Epithelial cell of prostate (primary cell): ENCODE data around the gene CKAP5.
A peak's percentile ranks its signal among the peaks of the same experiment; 100 is the strongest.

ENCODE experiments used
- DNase-seq: peaks from one replicate; pipeline ENCODE4 v3.0.0-alpha.2; 2011; ENCODE audit warnings: low read depth, low spot score
- H3K27ac ChIP-seq: fragments of 450-650 bp; 2 replicates; pipeline ENCODE4 v1.5.1; 2017; ENCODE audit warnings: mild to moderate bottlenecking

Gene CKAP5

DNA sequence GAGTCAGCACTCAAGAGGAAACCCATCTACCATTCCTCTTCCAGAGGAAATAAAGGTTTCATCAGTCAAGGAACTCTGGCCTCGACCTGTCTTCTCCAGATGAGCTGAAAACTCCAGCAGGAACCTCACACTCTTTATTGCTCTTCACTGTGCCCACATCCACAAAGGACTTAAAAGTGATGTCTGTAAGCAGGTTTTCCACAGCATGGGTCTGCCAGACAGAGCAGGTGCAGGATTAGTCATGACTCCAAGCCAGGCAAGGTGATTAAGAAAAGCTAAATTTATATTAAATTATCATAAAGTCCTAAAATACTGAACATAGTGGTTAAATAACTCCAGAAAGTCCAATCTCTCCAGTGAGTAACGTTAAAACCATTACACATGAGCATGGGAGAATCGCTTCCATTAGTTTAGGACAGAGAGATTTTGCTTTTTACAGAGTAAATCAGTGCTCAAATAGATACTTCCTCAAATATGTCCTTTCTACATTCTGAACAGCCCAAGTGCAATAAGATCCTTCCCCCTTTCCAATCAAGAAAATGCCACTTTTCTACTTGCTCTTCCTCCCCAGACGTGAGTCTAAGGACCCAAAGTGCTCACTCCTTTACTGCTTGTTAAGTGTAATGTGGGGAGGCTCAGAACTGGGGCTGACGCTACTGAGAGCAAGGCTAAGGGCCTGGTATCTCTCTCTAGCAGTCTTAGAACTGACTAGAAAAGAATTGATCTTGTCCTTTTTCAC, 10.7 kb upstream of the CKAP5 start:
- no peak for DNase-seq
- no peak overlapping the region for H3K27ac ChIP-seq

DNA sequence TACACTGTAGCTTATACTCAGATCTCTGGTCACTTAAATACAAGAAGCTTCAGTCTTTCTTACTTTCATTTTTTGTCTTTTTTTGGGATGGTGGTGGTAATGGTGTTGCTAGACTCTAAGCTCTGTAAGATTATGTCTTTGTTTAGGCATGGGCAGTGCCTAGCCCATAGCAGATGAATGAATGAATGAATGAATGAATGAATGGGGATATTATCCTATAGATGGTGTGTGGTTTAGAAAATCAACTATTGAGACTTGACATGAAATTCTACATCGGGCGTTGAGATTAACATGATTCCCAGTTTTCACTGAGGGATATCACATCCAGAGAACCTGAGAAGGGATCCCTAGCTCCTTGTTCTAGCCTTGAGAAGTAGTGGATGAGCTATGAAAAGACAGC, 9.8 kb upstream of the CKAP5 start:
- H3K27ac ChIP-seq = no peak overlapping the region
- DNase-seq = no peak

DNA sequence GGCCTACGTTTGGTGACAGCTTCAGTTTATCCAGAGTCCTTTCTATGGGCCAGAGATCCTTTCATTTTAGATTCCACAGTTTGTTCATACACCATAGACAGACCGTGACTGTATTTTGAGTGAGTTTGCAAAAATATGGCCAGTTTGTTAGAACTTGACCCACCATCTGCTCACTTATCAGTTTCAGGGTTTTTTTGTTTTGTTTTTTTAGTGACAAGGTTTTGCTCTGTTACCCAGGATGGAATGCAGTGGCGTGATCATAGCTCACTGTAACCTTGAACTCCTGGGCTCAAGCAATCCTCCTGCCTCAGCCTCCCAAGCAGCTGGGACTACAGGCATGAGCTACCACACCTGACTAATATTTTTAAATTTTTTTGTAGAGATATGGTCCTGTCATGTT, 9.1 kb upstream of the CKAP5 start:
- no peak for DNase-seq

DNA sequence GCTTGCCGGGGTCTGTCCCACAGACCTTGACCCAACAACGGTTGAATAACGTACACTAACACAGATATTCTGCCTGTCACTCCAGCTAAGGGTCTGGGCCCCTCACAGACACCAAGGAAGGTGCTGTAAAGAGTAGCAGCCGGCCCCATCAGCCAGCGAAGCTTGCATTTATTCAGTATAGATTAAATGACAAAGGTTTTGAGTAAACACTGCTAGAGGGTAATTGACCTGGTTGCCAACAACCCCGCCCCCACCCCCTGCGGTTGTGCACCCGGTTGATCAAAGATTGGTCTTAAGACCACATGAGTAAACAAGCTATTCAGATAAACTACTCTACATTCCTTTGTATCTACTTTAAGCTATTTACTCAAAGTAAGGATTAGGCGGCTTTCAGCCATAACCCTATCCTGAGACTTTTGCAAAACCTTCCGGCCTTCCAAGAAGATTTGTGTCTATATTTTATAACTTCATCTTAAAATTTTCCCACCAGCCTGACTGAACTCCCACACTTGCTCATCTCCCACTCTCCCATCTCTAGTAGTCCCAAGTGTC, 4.8 kb upstream of the CKAP5 start:
- no peak for DNase-seq

More for the DNA sequence above, 9.1 kb upstream of the CKAP5 start:
- H3K27ac ChIP-seq = no peak overlapping the region

DNA sequence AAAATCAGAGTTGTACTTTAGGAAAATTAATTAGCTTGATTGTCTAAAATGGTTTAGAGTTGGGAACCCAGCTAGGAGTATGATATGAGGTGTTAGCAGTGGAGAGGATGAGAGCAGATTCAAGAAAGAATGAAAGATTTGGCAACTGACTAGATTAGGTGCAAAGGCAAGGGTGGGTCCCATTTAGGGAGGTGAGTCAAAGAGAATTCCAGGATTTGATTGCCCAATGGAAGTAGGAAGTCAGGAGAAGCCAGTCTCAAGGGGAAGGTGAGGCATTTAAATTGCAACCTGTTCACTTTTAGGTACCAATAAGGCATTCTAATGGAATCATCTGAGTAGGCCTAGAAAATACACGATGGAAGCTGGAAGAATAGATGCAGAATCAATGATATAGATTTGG, 3.6 kb upstream of the CKAP5 start:
- DNase-seq = no peak
- no peak overlapping the region for H3K27ac ChIP-seq

More for the DNA sequence above, 4.8 kb upstream of the CKAP5 start:
- H3K27ac ChIP-seq = no peak overlapping the region

DNA sequence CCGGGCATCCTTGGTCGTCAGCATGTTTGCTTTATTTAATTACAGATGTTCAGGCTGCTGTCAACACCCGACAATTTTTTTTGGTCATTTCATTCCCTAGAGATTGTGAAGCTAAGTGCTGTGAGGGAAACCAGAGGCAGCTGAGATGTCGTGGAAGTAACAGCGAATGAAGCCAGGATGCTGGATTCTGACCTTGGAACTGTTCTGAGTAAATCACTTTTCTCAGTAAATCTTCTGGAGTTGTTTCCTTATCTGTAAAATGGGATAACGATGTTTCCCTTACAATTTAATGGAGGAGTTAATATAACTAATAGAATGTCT, 390 bp upstream of the CKAP5 start:
- no peak overlapping the region for H3K27ac ChIP-seq
- DNase-seq = no peak

DNA sequence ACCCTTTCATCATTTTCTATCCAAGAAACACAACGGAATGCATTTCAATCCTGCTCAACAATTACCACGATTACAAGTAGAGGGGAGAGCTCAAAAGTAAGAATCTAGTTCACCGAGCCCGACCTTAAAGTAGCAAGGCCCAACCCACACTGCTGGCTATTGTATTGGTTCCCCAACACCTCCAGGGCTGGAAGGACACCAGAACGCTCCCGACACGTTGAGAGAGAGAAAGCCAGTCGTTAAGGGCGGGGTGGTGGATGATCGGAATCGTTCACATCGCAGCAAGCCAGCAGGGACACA, 690 bp downstream of the CKAP5 start:
- DNase-seq = no peak
- peak overlapping the region; percentile 65 for H3K27ac ChIP-seq

DNA sequence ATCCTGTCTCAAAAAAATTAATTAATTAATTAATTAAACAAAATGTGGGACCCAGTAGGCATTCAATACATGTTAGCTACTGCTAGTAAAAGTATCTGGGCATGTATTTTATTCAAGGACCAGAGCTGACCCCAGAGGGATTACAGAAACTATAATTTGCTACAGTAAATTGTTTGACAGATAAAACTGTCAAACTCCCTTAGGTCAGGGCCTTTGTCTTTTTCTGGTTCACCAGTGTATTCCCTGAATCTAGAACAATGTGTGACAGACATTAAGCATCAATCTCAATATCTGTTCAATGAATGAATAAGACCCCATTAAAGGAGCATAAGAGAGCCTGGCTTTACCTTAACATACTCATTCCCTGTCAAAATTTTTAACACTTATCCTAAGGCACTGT, 6.0 kb downstream of the CKAP5 start:
- no peak overlapping the region for H3K27ac ChIP-seq
- no peak for DNase-seq

DNA sequence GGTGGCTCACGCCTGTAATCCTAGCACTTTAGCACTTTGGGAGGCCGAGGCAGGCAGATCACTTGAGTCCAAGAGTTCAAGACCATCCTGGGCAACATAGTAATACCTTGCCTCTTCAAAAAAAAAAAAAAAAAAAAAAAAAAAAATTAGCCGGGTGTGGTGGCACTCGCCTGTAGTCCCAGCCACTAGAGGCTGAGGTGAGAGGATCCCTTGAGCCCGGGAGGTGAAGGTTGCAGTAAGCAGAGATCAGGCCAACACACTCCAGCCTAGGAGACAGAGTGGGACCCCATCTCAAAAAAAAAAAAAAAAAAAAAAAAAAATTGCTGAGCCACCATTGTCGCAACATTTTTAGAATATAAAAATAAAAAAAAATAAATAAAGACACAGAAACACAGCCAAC, 7.6 kb downstream of the CKAP5 start:
- no peak for DNase-seq
- H3K27ac ChIP-seq = no peak overlapping the region

DNA sequence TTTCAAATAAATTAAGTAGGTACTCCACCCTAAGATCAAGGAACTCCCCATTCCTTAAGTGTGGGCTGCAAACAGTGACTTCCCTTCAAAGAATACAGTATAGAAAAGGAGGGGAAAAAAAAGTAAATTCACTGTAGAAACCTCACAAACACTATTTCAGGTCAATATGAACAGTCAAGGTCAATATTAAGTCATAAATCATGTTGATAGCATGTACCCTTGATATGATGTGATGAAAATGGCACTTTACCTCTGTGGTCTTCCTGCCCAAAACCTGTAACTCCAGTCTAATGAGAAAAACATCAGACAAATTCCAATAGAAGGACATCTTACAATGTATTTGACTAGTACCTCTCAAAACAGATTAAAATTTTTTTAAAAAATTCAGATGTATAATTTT, 8.2 kb downstream of the CKAP5 start:
- DNase-seq = no peak
- no peak overlapping the region for H3K27ac ChIP-seq

DNA sequence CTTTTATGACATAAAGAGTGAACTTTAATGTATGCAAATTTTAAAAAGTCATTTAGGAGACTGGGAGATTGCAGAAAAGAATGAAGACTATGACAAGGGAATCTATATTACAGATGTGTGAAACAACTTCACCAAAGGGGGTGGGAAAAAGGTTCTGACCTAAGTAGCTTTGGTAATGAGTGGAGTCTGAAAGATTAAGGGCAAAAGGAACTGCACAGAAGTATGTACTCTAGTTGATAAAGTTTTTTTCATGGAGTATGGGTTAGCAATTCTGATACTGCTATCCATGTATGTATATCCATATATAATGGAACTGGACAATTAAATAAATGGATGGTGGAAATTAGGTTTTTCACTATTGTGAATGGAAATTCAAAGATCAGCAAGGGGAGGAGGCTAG, 9.2 kb downstream of the CKAP5 start:
- no peak for DNase-seq
- no peak overlapping the region for H3K27ac ChIP-seq

DNA sequence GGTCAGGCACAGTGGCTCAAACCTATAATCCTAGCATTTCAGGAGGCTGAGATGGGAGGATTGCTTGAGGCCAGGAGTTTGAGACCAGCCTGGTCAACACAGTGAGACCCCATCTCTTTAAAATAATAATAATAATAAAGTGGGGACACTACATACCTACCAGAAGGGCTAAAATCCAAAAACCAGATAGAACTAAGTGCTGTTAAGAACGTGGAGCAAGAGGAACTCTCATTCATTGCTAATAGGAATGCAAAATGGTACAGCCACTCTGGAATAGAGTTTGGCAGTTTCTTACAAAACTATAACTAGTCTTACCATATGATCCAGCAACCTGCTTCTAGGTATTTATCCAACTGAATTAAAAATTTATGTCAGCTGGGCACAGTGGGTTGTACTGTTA, 9.6 kb downstream of the CKAP5 start:
- no peak overlapping the region for H3K27ac ChIP-seq
- no peak for DNase-seq

DNA sequence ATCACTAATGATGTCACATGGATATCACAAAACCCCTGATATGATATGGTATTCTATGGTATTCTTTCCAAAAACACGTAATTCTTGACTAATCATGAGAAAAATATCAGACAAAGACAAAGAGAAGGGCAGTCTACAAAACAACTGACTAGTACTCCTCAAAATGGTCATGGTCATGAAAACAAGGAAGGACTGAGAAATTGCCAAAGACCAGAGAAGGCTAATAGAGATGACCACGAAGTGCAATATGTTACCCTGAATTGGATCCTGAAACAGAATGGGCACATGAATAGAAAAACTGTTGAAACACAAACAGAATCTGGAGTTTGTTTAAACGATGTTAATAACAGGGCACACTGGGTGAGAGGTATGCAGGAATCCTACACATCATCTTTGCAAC, 10.2 kb downstream of the CKAP5 start:
- no peak for DNase-seq
- H3K27ac ChIP-seq = no peak overlapping the region

DNA sequence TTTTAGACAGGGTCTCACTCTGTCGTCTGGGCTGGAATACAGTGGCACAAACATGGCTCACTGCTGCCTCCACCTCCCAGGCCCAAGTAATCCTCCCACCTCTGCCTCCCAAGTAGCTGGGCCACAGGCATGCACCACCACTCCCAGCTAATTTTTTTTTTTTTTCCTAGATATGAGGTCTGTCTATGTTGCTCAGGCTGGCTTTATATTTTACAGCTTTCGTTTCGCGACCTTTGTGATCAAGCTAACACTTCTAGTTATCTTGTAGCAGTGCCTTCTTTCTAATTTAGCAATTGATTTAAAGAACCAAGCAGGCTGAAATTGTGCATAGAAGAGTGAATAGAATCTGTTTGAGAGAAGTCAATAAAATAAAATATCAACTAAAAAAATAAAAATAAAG, 11.3 kb downstream of the CKAP5 start:
- no peak overlapping the region for H3K27ac ChIP-seq
- DNase-seq = no peak

DNA sequence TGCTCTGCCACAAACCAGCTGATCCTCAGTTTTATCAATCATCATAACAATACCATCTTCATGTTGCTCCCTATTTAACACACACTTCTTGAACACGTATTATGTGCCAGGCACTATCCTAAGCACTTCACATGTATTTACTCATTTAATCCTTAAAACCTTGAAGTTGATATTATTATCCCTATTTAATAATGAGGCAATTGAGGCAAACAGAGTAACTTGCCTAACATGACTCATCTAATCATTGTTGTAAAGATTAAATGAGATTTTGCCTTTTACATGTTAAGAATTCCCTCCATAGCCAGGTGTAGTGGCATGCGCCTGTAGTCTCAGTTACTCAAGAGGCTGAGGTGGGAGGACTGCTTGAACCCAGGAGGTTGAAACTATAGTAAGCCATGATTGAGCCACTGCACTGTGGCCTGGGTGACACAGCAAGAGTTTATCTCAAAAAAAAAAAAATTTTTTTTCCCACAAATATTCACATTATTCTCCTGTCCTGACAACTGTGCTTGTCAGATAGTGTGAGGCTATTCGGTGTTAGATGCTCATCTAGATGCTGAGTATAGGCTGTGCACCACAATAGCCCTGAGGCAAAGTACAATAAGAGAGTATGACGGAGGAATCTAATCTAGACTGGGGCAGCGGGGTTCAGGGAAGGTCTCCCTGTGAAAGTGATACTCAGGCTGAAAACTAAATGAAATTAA, 13.4 kb downstream of the CKAP5 start:
- DNase-seq = no peak
- H3K27ac ChIP-seq = no peak overlapping the region

DNA sequence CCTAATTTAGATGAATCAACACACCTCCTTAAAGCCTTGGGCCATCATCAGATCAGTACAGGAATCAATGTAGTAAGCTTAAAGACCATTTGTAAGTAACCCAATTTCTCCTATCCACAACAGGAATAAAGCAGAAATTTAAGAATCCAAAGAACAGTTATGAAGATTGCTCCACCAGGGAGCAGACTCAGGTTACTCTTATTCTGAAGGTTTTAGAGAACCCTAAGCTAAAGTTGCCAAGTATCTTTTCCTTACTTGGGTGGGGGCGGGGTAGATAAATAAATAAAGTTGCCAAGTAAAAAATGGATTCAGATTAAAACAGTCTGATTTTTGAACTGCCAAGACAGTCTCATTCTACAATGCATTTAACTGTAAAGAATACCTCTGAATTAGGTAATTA, 18.1 kb downstream of the CKAP5 start:
- DNase-seq = no peak
- peak overlapping the region; percentile 54 for H3K27ac ChIP-seq

DNA sequence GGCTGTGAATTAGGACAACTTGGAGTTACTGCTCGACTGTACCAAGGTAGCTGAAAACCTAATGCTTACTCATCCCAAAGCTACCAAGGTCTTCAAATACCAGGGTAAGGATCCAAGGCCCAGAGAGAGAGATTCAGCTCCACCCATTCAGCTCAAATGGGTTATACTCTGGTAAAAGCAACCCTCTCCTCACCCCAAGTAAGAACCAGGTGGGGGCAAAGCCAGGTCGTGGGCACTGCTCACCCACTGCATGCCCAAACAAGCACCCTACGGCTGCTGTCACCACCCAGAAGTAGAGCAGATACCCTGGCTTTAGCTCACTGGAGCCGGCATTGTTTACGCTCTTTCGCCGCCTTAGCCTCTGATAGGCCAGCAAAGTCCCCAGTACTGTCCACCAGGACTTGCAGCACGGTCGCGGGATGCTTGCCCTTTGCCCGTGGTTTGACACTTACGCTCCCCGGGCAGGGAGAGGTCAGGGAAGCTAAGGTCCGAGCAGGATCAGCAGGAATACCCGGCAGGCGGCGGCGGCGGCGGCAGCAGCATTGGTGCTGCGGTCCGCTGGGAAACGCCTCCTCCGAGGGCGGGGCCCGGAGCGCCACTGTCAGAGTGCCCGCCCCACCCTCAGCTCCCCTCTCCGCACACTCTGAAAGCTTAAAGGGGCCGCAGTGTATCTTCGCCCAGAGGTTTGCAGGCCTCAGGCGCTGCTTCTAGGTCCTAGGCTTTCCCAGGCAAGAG, 19.6 kb downstream of the CKAP5 start:
- no peak for DNase-seq
- peak overlapping the region; percentile 54 for H3K27ac ChIP-seq

DNA sequence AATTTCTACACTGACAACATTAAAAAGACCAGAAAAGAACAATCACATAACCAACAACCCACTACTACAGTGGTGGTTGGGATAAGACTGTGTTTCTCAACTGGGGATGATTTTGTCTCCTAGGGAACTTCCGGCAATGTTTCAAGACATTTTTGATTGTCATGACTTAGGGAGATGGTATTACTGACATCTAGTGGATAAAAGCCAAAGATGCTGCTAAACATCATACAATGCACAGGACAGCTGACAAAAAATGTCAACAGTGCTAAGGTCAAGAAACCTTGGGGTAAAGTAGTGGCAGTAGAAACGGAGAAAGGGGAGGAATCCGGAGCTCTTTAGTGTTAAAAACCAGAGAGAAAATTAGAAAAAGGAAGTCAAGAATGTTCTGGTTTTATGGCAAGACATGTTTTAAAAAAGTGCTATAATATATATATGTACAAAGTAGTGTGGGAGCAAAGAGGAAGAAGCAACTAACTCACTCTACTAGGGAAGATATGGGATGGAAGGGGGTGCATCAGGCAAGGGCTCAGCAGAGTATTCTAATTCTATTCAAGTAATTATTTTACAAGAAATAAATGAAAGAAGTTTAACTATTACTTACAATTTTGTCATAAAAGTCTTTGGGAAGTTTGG, 37.2 kb downstream of the CKAP5 start:
- no peak for DNase-seq
- no peak overlapping the region for H3K27ac ChIP-seq

DNA sequence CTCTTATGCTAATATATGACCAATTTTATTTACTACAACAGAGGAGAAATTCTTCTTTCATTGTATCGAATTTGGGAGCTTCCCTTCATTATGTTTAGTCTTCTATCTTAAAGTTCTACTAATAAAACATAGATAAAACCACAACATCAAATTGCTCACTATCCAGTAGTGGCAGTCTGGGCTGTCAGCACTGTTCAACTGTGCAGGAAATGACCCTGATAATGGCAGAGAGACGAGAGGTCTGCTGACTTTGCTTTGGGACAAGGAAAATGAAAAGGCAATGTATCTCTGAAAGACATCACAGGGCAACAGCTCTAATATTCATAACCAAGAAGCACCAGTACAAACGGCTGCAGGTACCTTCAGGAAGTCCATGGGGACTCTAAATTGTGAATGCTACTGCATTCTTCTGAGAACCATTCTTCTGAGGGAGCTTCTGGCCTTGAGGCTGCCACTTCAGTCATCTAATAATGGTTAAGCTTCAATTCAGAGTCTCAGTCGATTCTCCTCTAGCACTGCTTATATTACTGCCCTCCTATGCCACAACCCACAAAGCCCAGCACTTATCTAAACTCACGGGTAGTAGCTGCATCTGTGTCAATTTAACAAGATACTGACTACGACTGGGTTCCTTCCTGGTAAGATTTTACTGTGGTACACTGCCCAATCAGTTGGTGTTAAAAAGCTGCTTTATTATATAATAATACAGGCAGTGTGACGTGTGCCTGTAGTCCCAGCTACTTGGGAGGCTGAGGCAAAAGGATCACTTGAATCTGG, 44.2 kb downstream of the CKAP5 start:
- DNase-seq = no peak
- no peak overlapping the region for H3K27ac ChIP-seq

DNA sequence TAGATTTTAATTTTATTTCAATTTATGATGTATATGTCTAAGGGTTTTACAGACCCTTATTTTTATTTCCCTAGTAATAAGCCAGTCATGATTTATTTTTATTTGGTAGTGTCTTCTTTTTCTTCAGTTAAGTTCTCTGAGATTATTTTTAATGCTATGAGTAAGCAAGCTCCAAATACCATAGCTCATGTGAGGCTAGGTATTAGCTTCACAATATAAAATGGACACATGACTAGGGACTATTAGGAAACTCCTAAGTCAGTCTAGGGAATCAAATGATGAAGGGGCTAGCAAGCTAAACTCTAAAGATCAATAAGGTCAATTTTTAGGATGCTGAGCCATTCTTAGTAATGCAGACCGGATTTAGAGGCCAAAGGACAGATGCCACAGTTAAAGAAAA, 45.9 kb downstream of the CKAP5 start:
- DNase-seq = no peak
- H3K27ac ChIP-seq = no peak overlapping the region
